Peyer's patch (tissue), 4 donors: ENCODE results near the gene SYT7.

Source experiments
- POLR2A ChIP-seq, 2 donors: fragments of 450-650 bp; IDR thresholded peaks; one replicate each; pipeline ENCODE4 v1.5.1; 2017; ENCODE audit warnings: antibody characterized with exemption in 2 of 2, mild to moderate bottlenecking in 2 of 2, moderate library complexity in 2 of 2
- TF ChIP-seq, protein P1 (sequence below), 6 experiments: fragments of 450-650 bp in 4 of 6; fragments of 200-600 bp in 2 of 6; sonication (generic) in 1 of 6; IDR thresholded peaks; one replicate each; pipeline ENCODE4 v1.5.1; 2017 to 2019; ENCODE audit warnings: antibody characterized with exemption in 6 of 6, mild to moderate bottlenecking in 3 of 6, moderate library complexity in 1 of 6

DNA sequence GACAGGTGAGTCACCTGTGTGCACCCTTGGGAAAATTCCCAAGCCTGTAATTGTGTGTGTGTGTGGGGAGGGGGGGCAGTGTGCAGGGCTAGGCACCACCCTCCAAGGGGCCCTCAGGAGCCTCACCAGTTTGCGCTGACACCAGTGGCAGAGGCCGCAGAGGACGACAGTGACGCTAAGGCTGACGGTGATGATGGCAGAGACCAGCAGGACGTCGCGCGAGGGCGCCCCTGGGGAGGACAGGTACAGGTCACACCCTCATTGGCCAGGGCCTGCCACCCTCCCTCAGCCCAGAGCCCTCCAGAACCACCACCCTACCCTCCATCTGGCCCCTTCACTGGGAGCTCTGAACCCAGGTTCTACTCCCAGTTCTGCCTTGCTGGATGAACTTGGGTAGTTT, 24.9 kb downstream of the SYT7 start:
- TF ChIP-seq, protein P1, sequence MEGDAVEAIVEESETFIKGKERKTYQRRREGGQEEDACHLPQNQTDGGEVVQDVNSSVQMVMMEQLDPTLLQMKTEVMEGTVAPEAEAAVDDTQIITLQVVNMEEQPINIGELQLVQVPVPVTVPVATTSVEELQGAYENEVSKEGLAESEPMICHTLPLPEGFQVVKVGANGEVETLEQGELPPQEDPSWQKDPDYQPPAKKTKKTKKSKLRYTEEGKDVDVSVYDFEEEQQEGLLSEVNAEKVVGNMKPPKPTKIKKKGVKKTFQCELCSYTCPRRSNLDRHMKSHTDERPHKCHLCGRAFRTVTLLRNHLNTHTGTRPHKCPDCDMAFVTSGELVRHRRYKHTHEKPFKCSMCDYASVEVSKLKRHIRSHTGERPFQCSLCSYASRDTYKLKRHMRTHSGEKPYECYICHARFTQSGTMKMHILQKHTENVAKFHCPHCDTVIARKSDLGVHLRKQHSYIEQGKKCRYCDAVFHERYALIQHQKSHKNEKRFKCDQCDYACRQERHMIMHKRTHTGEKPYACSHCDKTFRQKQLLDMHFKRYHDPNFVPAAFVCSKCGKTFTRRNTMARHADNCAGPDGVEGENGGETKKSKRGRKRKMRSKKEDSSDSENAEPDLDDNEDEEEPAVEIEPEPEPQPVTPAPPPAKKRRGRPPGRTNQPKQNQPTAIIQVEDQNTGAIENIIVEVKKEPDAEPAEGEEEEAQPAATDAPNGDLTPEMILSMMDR (IDR thresholded peaks at IDR 0.05): no peak
- no peak for TF ChIP-seq POLR2A (IDR thresholded peaks at IDR 0.05)
